Osteoblast (primary cell): ENCODE measurements around the gene ACTR1B. TPM values are rescaled to one million over a fixed set of nuclear protein-coding genes. Genes with fewer than 3 reads are reported as not detected.
"Not testable (repeated sequence)": the region's sequence is repeated elsewhere in the genome, so short reads cannot be mapped to it uniquely, and the experiment has no call there.

ENCODE experiments used
- DNase-seq: peaks from one replicate; pipeline ENCODE4 v3.0.0; 2011; ENCODE audit warnings: low spot score, mixed read lengths; ENCODE audit not compliant: insufficient read length; ENCODE audit errors: missing footprints
- H2AFZ ChIP-seq: 2 replicates; pipeline ENCODE4 v1.6.0; 2011; ENCODE audit warnings: mild to moderate bottlenecking, low read length
- H3K27ac ChIP-seq: 2 replicates; pipeline ENCODE4 v1.5.1; 2011; ENCODE audit warnings: mild to moderate bottlenecking, low read depth, low read length, moderate library complexity
- H3K27me3 ChIP-seq: 2 replicates; pipeline ENCODE4 v1.6.0; 2012; ENCODE audit warnings: mild to moderate bottlenecking, control low read depth, inconsistent platforms, low read length, moderate library complexity; ENCODE audit not compliant: insufficient read depth
- H3K36me3 ChIP-seq: 2 replicates; pipeline ENCODE4 v1.5.1; 2011; ENCODE audit warnings: mild to moderate bottlenecking, low read length, control low read depth, moderate library complexity; ENCODE audit not compliant: insufficient read depth
- H3K4me1 ChIP-seq: 2 replicates; pipeline ENCODE4 v1.5.1; 2011; ENCODE audit warnings: mild to moderate bottlenecking, low read length, control low read depth, moderate library complexity; ENCODE audit not compliant: insufficient read depth
- H3K4me2 ChIP-seq: 2 replicates; pipeline ENCODE4 v1.6.0; 2011; ENCODE audit warnings: mild to moderate bottlenecking, low read length; ENCODE audit not compliant: insufficient read depth
- H3K4me3 ChIP-seq: fragments of 200-600 bp; sonication (generic); 3 replicates; pipeline ENCODE4 v1.5.1; 2012; ENCODE audit warnings: mild to moderate bottlenecking, low read length, inconsistent platforms; ENCODE audit not compliant: insufficient read depth
- H3K79me2 ChIP-seq: 2 replicates; pipeline ENCODE4 v1.6.0; 2012; ENCODE audit warnings: mild to moderate bottlenecking, low read length, control low read depth, inconsistent platforms; ENCODE audit not compliant: insufficient read depth
- H3K9me3 ChIP-seq: 2 replicates; pipeline ENCODE4 v1.5.1; 2011; ENCODE audit warnings: low read depth, low read length, control low read depth
- H4K20me1 ChIP-seq: 2 replicates; pipeline ENCODE4 v1.6.0; 2012; ENCODE audit warnings: mild to moderate bottlenecking, low read length, control low read depth; ENCODE audit not compliant: insufficient read depth
- CTCF ChIP-seq: IDR thresholded peaks from 2 replicates; pipeline ENCODE4 v1.5.1; 2011; ENCODE audit warnings: mild to moderate bottlenecking, low read depth, low read length, moderate library complexity; ENCODE audit errors: extremely low read depth
- small RNA-seq: library from RNA; depleted of rRNA; stranded (forward); fragments of <200 nt; gene quantifications from one replicate; pipeline ENCODE3, GENCODE V24; 2012
- total RNA-seq: library from RNA; depleted of rRNA; stranded (reverse); fragments of >200 nt; gene quantifications from 2 replicates; pipeline ENCODE4 v1.2.3, GENCODE V29; 2012

Gene ACTR1B
- total RNA-seq, 1 donor = 44.9 TPM

- no peak overlapping the region for H3K27ac ChIP-seq
- TF ChIP-seq CTCF = no peak
- H3K36me3 ChIP-seq = no peaks in the 10 kb centered on the region
- no peak for DNase-seq
- no peak overlapping the region for H3K4me2 ChIP-seq
- H2AFZ ChIP-seq = no peak overlapping the region
- H3K27me3 ChIP-seq = no peaks in the 10 kb centered on the region
- H3K4me3 ChIP-seq = no peak overlapping the region
- H3K9me3 ChIP-seq = no peaks in the 10 kb centered on the region
- no peaks in the 10 kb centered on the region for H3K4me1 ChIP-seq
- no peaks in the 10 kb centered on the region for H4K20me1 ChIP-seq
- no peaks in the 10 kb centered on the region for H3K79me2 ChIP-seq
Observed at GRCh38 chr2:97617911-97618310, 45.9 kb downstream of the ACTR1B start.

GRCh38 chr2:97615746-97616145 lies 48.1 kb downstream of the ACTR1B start:
- H4K20me1 ChIP-seq, H2AFZ ChIP-seq, H3K9me3 ChIP-seq: not testable (repeated sequence)

GRCh38 chr2:97611895-97612294 lies 51.9 kb downstream of the ACTR1B start:
- not testable (repeated sequence) for H3K79me2 ChIP-seq, H2AFZ ChIP-seq, H4K20me1 ChIP-seq, H3K27ac ChIP-seq, H3K36me3 ChIP-seq, H3K9me3 ChIP-seq, H3K27me3 ChIP-seq, H3K4me3 ChIP-seq, H3K4me2 ChIP-seq, H3K4me1 ChIP-seq, DNase-seq

More at GRCh38 chr2:97615746-97616145, 48.1 kb downstream of the ACTR1B start:
- not testable (repeated sequence) for H3K79me2 ChIP-seq, H3K4me3 ChIP-seq, H3K36me3 ChIP-seq, DNase-seq, H3K4me1 ChIP-seq, H3K27ac ChIP-seq, H3K27me3 ChIP-seq, H3K4me2 ChIP-seq

- not testable (repeated sequence) for H3K36me3 ChIP-seq, H3K79me2 ChIP-seq, H3K27ac ChIP-seq, H3K4me3 ChIP-seq, H3K9me3 ChIP-seq, H2AFZ ChIP-seq, DNase-seq, H4K20me1 ChIP-seq, H3K27me3 ChIP-seq, H3K4me2 ChIP-seq, H3K4me1 ChIP-seq
Observed at GRCh38 chr2:97608745-97609144, 55.1 kb downstream of the ACTR1B start.

Small RNA genes lying within 50 kb of the gene (small RNA-seq; reads per million reads assigned to genes)
- not detected for gene RNU4-8P

Other genes starting within 250 kb of the ACTR1B start
- 49.9 and 60.4 TPM in 2 replicates for gene ANKRD36B, start 74.2 kb downstream of the ACTR1B start, total RNA-seq
- gene COX5B, start 18.0 kb downstream of the ACTR1B start, total RNA-seq = 214 and 243 TPM in 2 replicates
- 2.5 and 3.2 TPM in 2 replicates for gene C2orf92, start 5.7 kb upstream of the ACTR1B start, total RNA-seq
- gene ZAP70, start 49.5 kb upstream of the ACTR1B start, total RNA-seq = under 0.01 TPM in 2 replicates